Measurements from ENCODE around the gene CD3G. TPM values are rescaled to one million over a fixed set of nuclear protein-coding genes. Genes with fewer than 3 reads are reported as not detected.
A peak's percentile ranks its signal among the peaks of the same experiment; 100 is the strongest.

The CD3G gene
- total and polyA plus RNA-seq, 9 of the 15 experiments (the other 6 are each of a cell fraction or from before 2014, with no cell fraction given): 0.30 to 1.7 (median 0.47) TPM

DNA sequence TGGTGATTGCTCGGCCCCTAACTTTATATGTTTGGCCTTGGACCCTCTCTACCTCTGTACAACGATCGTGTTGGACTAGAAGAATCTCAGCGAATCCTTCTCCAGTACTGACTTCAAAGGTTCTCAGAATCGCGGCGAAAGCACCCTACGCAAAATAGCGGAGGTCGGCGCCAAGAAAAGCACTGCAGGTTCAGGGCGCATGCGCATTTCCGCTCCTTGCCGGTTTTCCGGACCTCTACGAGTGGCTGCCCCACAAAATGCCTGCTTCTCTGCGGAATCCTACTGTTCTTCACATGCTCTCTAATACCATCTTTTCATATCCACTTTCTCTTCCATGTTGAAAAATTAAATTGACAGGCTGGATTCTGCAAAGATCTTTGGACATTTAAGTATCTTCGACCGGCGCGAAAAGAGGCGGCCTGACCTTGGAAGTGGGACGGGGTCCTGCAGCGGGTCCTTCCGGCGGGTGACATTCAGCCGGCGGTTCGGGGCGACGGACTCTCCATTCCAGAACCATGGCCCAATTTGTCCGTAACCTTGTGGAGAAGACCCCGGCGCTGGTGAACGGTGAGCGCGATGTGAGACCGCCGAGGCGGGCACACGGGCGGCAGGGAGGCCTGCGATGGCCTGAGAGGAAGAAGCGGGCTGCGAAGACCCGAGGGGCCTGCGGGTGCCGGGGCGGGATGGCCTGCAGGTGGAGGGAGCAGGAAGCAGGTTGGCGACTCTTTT is 57.2 kb downstream of the CD3G start, which contains the start of gene ATP5MG (continued):
- TF ChIP-seq, protein P1, sequence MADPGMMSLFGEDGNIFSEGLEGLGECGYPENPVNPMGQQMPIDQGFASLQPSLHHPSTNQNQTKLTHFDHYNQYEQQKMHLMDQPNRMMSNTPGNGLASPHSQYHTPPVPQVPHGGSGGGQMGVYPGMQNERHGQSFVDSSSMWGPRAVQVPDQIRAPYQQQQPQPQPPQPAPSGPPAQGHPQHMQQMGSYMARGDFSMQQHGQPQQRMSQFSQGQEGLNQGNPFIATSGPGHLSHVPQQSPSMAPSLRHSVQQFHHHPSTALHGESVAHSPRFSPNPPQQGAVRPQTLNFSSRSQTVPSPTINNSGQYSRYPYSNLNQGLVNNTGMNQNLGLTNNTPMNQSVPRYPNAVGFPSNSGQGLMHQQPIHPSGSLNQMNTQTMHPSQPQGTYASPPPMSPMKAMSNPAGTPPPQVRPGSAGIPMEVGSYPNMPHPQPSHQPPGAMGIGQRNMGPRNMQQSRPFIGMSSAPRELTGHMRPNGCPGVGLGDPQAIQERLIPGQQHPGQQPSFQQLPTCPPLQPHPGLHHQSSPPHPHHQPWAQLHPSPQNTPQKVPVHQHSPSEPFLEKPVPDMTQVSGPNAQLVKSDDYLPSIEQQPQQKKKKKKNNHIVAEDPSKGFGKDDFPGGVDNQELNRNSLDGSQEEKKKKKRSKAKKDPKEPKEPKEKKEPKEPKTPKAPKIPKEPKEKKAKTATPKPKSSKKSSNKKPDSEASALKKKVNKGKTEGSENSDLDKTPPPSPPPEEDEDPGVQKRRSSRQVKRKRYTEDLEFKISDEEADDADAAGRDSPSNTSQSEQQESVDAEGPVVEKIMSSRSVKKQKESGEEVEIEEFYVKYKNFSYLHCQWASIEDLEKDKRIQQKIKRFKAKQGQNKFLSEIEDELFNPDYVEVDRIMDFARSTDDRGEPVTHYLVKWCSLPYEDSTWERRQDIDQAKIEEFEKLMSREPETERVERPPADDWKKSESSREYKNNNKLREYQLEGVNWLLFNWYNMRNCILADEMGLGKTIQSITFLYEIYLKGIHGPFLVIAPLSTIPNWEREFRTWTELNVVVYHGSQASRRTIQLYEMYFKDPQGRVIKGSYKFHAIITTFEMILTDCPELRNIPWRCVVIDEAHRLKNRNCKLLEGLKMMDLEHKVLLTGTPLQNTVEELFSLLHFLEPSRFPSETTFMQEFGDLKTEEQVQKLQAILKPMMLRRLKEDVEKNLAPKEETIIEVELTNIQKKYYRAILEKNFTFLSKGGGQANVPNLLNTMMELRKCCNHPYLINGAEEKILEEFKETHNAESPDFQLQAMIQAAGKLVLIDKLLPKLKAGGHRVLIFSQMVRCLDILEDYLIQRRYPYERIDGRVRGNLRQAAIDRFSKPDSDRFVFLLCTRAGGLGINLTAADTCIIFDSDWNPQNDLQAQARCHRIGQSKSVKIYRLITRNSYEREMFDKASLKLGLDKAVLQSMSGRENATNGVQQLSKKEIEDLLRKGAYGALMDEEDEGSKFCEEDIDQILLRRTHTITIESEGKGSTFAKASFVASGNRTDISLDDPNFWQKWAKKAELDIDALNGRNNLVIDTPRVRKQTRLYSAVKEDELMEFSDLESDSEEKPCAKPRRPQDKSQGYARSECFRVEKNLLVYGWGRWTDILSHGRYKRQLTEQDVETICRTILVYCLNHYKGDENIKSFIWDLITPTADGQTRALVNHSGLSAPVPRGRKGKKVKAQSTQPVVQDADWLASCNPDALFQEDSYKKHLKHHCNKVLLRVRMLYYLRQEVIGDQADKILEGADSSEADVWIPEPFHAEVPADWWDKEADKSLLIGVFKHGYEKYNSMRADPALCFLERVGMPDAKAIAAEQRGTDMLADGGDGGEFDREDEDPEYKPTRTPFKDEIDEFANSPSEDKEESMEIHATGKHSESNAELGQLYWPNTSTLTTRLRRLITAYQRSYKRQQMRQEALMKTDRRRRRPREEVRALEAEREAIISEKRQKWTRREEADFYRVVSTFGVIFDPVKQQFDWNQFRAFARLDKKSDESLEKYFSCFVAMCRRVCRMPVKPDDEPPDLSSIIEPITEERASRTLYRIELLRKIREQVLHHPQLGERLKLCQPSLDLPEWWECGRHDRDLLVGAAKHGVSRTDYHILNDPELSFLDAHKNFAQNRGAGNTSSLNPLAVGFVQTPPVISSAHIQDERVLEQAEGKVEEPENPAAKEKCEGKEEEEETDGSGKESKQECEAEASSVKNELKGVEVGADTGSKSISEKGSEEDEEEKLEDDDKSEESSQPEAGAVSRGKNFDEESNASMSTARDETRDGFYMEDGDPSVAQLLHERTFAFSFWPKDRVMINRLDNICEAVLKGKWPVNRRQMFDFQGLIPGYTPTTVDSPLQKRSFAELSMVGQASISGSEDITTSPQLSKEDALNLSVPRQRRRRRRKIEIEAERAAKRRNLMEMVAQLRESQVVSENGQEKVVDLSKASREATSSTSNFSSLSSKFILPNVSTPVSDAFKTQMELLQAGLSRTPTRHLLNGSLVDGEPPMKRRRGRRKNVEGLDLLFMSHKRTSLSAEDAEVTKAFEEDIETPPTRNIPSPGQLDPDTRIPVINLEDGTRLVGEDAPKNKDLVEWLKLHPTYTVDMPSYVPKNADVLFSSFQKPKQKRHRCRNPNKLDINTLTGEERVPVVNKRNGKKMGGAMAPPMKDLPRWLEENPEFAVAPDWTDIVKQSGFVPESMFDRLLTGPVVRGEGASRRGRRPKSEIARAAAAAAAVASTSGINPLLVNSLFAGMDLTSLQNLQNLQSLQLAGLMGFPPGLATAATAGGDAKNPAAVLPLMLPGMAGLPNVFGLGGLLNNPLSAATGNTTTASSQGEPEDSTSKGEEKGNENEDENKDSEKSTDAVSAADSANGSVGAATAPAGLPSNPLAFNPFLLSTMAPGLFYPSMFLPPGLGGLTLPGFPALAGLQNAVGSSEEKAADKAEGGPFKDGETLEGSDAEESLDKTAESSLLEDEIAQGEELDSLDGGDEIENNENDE (IDR thresholded peaks at IDR 0.05; ENCODE audit: low read depth, low read length): no peak
- TF ChIP-seq NCOA6 (IDR thresholded peaks at IDR 0.05) (no peak), ZNF316 (IDR thresholded peaks at IDR 0.05) (no peak), ZZZ3 (IDR thresholded peaks at IDR 0.05) (peak; percentile 67; the same call in 1 of the 2 replicates), RCOR1 (IDR thresholded peaks at IDR 0.05; ENCODE audit: borderline replicate concordance in 1 of 2, low read depth in 2 of 2, low read length in 2 of 2) (no peak), NRF1 (conservative IDR thresholded peaks at IDR 0.05 in 1 of 2, IDR thresholded peaks at IDR 0.05 in 1 of 2) (peak; percentile 95 to 96), PHF8 (IDR thresholded peaks at IDR 0.05; ENCODE audit: borderline replicate concordance, low read length) (peak; percentile 86; the same call in 1 of the 2 replicates), FOXK1 (CRISPR knock-in tag; IDR thresholded peaks at IDR 0.05; ENCODE audit: borderline replicate concordance) (no peak), SAFB (IDR thresholded peaks at IDR 0.05; ENCODE audit: borderline replicate concordance, low read depth, low read length) (no peak), PCBP1 (IDR thresholded peaks at IDR 0.05; ENCODE audit: low read depth, low read length, poor library complexity, severe bottlenecking) (no peak)
